GM21786 (cell line): Measurements from ENCODE around the gene TRAFD1.
"Not testable (repeated sequence)": the region's sequence is repeated elsewhere in the genome, so short reads cannot be mapped to it uniquely, and the experiment has no call there.

ENCODE experiments used
- ATAC-seq: cut with Tn5 transposase; IDR thresholded peaks from one replicate; pipeline ENCODE4 v1.9.1; 2021; ENCODE audit not compliant: unreplicated experiment

Gene TRAFD1

DNA sequence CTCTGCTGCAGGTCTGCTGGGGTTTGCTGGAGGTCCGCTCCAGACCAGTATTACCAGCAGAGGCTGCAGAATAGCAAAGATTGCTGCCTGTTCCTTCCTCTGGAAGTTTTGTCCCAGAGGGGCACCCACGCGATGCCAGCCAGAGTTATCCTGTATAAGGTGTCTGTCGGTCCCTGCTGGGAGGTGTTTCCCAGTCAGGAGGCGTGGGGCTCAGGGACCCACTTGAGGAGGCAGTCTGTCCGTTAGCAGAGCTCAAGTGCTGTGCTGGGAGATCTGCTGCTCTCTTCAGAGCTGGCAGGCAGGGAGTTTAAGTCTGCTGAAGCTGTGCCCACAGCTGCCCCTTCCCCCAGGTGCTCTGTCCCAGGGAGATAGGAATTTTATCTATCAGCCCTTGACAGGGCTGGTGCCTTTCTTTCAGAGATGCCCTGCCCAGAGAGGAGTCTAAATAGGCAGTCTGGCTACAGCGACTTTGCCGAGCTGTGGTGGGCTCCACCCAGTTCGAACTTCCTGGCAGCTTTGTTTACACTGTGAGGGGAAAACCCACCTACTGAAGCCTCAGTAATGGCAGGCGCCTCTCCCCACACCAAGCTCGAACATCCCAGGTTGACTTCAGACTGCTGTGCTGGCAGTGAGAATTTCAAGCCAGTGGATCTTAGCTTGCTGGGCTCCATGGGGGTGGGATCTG is 33.2 kb downstream of the TRAFD1 start:
- not testable (repeated sequence) for ATAC-seq

GRCh38 chr12:112159146-112159541 is 33.8 kb downstream of the TRAFD1 start:
- ATAC-seq = no peak

DNA sequence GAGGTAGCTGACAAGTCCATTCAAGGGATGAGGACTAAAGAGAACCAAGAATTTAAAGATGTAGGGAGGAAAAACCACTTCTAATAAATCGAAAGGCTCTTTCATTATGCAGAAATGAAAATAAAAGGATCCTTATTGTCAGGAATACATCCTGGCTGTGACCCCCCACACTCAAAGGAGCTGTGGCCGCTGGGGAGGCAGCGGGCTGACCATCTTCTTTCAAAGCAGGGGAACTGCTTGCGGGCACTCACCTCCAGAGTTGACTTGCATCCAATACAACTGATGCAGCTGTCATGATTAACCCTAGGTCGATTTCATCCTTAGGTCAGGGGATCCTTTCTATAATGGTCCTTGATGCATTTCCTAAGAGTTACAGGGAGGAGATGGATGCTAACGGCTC is 35.3 kb downstream of the TRAFD1 start:
- no peak for ATAC-seq

GRCh38 chr12:112161711-112162110 is 36.4 kb downstream of the TRAFD1 start:
- no peak for ATAC-seq

- ATAC-seq = no peak
These were observed 37.0 kb downstream of the TRAFD1 start for GRCh38 chr12:112162241-112162790.

DNA sequence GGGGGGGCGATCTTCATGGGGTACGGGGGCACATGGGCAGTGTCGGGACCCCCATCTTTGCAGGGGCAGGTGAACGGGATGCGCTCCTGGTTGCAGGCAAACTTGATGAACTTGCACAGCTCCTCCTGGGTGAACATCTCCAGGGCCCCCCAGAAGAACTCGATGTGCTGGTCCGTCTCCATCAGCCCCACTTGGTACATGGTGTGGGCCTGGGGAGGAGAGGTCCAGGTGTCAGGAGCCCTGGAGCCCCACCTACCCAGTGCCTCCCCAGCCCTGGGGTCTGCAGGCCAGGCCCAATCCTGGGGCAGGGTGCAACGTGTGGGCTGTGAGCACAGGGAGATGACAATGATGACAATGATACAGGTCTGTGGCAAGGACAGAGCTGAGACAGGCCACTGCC is 37.7 kb downstream of the TRAFD1 start:
- no peak for ATAC-seq

GRCh38 chr12:112163471-112163991 is 38.2 kb downstream of the TRAFD1 start:
- no peak for ATAC-seq

DNA sequence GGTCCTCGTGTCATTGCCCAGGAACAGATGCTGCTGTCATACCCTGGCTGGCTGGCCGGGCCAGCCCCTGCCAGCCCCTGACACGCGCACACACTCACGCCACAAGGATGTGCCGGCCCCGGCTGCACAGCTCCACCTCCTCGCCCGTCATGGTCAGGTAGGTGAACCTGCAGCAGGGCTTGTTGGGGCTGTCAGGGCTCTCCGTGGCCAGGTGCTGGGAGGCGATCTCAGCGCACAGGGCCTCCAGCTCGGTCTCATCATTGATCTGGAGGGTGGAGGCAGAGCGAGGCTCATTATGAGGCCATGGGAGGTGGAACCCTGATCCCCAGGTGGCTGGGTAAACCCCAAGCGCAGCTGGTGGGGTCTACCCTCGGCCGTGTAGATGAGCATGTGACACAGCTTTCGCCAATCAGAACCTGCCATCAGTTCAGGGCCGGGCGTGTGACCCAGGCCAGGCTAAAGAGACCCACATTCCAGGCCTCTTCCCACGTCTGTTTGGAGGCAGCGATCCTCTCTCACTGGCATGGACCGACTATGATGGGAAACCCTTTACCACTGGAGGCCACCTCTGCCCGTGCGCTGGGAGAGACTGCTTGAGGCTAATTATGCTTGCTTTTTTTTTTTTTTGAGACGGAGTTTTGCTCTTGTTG is 38.8 kb downstream of the TRAFD1 start:
- no peak for ATAC-seq

DNA sequence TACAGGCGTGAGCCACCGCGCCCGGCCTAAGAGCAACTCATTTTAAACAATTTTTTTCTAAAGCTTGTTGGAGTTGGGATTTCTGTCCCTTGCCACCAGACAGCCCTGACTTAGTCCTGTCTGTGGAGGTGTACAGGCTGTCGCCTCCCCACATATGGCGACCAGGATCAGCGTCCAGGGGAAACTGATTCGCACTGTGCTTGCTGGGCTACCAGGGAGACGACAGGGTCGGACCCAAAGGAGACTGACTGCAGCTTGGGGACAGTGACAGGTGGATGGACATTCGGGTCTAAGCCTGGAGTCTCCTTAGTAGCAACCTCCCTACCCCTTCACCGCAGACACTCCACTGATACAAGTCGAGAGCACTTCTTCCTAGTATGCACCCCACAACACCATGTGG is 40.3 kb downstream of the TRAFD1 start:
- no peak for ATAC-seq

DNA sequence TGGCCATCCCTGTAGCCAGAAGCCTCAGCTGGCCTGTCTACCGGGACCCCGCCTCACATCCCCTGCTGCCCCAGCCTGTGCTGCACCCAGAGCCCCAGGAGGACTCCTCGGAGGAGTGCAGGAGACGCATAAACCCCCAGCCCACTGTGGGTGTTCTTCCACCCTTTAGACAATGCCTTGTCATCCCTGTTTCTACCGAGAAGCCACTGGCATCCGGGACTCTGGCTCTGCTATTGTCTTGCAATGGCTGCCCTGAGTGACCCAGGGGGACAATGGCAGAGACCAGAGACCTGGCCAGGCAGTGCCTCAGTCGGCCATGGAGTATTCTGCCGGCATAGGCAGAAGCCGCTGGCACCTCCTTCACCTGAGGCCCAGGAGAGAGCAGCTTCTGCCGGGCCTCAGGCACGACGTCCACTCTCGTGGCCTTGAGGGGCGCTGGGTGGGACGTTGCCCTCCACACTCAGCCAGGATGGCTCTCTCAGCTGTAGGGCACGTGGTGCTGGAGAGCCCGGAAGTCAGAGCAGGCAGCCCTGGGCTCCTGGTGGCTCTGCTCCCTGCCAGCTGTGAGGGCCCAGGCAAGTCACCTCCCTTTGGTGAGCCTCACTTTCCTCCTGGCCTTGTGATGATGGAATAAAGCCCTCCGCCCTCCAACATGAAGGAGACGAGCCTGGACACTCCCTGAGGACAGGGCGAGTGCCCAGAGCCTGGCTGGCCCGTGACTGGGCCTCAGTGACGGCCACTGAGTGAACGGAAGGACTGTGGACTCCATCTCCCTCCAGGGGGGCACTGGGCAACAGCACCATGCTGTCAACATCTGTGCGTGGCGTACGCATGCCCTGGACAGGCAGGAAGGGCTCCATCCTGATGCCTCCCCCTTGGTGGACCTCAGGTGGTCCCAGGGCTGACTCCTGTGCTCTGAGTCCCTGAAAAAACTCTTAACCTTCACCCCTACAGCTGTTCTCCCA is 41.0 kb downstream of the TRAFD1 start:
- ATAC-seq = no peak

DNA sequence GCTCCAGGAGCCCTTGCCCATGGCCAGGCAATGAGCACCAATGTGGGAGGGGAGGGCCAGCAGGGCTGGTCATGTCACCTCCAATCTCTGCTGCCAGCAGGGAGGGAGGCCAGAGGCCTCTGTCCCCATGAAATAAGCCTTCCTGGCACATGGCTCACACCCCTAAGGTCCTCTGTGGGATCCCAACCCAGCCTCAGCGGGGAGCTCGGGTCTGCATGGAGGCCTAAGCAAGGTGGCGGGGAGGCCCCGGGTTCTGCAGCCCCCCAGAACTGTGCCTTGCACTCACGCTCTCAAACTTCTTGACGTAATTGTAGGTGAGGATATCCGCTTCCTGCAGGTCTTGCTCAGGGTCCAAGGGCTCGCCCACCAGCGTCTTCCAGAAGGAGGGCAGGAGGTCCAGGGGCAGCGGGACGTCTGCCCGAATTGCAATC is 41.7 kb downstream of the TRAFD1 start:
- ATAC-seq = no peak

GRCh38 chr12:112167718-112168525 is 42.6 kb downstream of the TRAFD1 start:
- no peak for ATAC-seq

DNA sequence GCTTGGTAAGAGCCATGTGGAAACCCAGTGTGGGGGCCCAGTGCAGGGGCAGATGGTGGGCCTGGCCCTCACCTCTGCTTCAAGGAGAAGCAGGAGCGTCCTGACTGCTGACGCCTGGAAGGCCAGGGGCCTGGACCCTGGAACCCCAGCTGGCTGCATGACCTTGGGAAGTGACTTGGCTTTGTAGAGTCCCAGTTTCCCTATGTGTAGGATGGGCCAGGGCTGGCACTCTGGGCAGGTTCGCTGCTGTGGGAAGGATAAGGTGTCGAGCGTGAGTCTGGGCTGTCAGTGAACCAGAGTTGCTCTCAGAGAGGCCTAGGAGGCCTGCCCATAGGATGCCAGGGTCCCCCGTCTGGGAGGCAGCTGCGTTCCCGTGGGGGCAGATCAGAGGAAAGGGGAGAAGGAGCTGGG is 43.2 kb downstream of the TRAFD1 start:
- ATAC-seq = no peak

GRCh38 chr12:112169161-112169872 is 44.0 kb downstream of the TRAFD1 start:
- ATAC-seq = no peak

GRCh38 chr12:112169966-112170365 is 44.6 kb downstream of the TRAFD1 start:
- ATAC-seq = no peak

- no peak for ATAC-seq
These were observed 45.0 kb downstream of the TRAFD1 start for GRCh38 chr12:112170376-112170775.

GRCh38 chr12:112170971-112171596 is 45.7 kb downstream of the TRAFD1 start:
- no peak for ATAC-seq

DNA sequence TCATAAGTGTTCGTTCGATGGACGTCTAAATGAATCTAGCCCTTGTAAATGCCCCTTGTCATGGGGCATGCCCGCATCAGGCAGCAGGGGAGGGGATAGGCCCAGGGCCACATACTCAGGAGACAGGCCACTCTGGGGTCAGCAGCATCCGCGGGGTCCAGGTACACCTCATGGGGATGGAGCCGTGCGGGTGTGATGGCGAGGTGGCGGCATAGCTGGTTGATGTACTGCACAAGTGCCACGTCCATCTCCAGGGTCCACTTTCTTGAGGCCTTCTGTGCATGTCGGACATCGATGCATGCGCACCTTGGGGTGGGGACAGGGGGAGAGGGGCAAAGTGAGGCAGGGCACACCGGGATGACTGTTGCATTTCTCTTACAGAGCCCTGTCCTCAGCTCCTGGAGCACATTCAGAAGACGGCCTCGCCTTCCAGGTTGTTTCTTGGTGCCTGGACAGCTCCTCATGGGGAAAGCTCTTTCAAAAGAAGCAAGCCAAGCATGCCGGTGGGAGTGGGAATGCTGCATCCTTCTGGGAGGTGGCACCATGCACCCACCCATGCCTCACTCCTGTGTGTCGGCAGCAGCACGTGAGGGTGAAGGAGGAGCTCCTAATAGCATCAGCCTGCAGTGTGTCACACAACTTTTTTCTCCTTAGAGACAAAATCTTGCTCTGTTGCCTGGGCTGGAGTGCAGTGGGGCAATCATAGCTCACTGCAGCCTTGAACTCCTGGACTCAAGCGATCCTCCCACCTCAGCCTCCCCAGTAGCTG is 47.4 kb downstream of the TRAFD1 start:
- no peak for ATAC-seq
